ENCODE results near the gene LRMDA. TPM values are rescaled to one million over a fixed set of nuclear protein-coding genes. Genes with fewer than 3 reads are reported as not detected.

The LRMDA gene
- total RNA-seq, 1 experiment from 2014 or later = not detected

DNA sequence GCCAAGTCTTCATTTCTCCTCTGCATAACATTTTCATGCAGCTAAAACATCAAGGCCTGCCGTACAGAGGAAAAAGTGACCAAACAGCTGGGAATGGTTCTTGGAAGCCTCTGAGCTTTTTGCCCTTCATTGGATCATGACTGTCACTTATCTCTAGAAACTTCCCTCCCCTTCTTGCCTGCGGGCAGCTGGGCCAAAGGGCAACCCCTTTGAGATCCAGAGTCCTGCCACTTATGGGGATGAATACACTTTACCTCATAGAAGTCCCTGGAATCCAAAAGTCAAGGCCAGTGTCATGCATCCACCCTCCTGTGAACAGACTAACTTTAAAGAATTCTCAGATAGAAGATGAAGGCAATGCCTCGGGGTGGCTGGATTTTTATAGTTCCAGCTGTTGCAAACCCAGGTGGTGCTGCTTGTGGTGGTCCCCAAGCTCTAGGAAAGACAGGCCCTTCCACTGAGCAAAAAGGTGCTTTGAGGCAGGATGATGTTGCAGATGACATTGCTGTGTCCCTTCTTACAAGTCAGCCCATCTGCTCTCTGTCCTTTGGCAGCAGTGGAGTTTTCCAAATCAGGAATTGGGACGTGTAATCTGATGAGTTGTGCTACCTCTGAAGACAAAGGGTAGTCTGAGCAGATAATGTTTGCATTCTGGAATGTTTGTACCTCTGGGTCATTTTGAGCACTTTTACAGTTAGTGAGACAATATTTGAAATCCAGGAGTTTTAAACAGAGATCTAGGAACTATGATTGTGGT, 64.2 kb downstream of the LRMDA start:
- H3K27me3 ChIP-seq (replicated peaks; ENCODE audit: insufficient read depth, low read depth, low read length, poor library complexity) = peaks cover 18% of the 10 kb centered on the region
- H3K27ac ChIP-seq (ENCODE audit: low read depth, low read length, poor library complexity, severe bottlenecking) = no peak overlapping the region
- ChIA-PET CTCF (no interaction called here), POLR2A (ENCODE audit: low non-redundant PET) (no interaction called here)
- H3K36me3 ChIP-seq (ENCODE audit: insufficient read depth, low read length, poor library complexity, severe bottlenecking) = no peaks in the 10 kb centered on the region
- TF ChIP-seq, protein P1, sequence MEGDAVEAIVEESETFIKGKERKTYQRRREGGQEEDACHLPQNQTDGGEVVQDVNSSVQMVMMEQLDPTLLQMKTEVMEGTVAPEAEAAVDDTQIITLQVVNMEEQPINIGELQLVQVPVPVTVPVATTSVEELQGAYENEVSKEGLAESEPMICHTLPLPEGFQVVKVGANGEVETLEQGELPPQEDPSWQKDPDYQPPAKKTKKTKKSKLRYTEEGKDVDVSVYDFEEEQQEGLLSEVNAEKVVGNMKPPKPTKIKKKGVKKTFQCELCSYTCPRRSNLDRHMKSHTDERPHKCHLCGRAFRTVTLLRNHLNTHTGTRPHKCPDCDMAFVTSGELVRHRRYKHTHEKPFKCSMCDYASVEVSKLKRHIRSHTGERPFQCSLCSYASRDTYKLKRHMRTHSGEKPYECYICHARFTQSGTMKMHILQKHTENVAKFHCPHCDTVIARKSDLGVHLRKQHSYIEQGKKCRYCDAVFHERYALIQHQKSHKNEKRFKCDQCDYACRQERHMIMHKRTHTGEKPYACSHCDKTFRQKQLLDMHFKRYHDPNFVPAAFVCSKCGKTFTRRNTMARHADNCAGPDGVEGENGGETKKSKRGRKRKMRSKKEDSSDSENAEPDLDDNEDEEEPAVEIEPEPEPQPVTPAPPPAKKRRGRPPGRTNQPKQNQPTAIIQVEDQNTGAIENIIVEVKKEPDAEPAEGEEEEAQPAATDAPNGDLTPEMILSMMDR (conservative IDR thresholded peaks at IDR 0.05; ENCODE audit: low read depth, low read length) = no peak
- TF ChIP-seq EZH2 (IDR thresholded peaks at IDR 0.05; ENCODE audit: borderline replicate concordance, low read depth, low read length, poor library complexity, severe bottlenecking) = no peak
- BruUV-seq (replicated peaks) = no TSS peak
- no peaks in the 10 kb centered on the region for H3K9me3 ChIP-seq (ENCODE audit: low read depth, low read length, poor library complexity, severe bottlenecking)
- intact Hi-C loops (cut with micrococcal nuclease; ENCODE audit: unreplicated experiment) = no loop called here
- no peaks in the 10 kb centered on the region for H3K4me1 ChIP-seq (ENCODE audit: insufficient read depth, low read length, poor library complexity, severe bottlenecking)
- no peak for DNase-seq (ENCODE audit: low spot score)
- H3K4me3 ChIP-seq (ENCODE audit: low read depth, low read length, poor library complexity, severe bottlenecking) = no peak overlapping the region

DNA sequence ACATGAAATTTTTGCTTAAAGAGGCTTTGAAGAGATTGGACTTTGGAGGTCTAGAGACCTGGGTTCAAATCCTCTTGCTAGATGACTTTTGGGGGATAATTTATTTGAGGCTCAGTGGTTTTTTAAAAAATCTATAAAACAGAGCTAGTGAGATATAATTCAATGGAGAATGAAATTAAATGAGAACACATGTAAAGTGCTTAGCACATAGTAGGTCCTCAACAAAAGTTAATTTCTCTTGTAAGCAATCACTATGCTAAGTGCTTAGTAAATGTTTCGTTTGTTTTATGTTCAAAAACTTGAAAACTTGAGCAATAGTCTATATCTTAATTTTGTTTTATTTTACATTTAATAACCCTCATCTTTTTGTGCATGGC, 64.8 kb downstream of the LRMDA start:
- no TSS peak for BruUV-seq (replicated peaks)
- CTCF ChIA-PET = no interaction called here
- TF ChIP-seq EZH2 (IDR thresholded peaks at IDR 0.05; ENCODE audit: borderline replicate concordance, low read depth, low read length, poor library complexity, severe bottlenecking) = no peak
- TF ChIP-seq, protein P1 (conservative IDR thresholded peaks at IDR 0.05; ENCODE audit: low read depth, low read length) = no peak
- Histone ChIP-seq H3K9me3 (ENCODE audit: low read depth, low read length, poor library complexity, severe bottlenecking) (no peaks in the 10 kb centered on the region), H3K36me3 (ENCODE audit: insufficient read depth, low read length, poor library complexity, severe bottlenecking) (no peaks in the 10 kb centered on the region), H3K27me3 (replicated peaks; ENCODE audit: insufficient read depth, low read depth, low read length, poor library complexity) (peaks cover 18% of the 10 kb centered on the region), H3K4me3 (ENCODE audit: low read depth, low read length, poor library complexity, severe bottlenecking) (no peak overlapping the region), H3K27ac (ENCODE audit: low read depth, low read length, poor library complexity, severe bottlenecking) (no peak overlapping the region), H3K4me1 (ENCODE audit: insufficient read depth, low read length, poor library complexity, severe bottlenecking) (no peaks in the 10 kb centered on the region)
- no peak for DNase-seq (ENCODE audit: low spot score)
- intact Hi-C loops (cut with micrococcal nuclease; ENCODE audit: unreplicated experiment) = no loop called here
- POLR2A ChIA-PET (ENCODE audit: low non-redundant PET) = no interaction called here

DNA sequence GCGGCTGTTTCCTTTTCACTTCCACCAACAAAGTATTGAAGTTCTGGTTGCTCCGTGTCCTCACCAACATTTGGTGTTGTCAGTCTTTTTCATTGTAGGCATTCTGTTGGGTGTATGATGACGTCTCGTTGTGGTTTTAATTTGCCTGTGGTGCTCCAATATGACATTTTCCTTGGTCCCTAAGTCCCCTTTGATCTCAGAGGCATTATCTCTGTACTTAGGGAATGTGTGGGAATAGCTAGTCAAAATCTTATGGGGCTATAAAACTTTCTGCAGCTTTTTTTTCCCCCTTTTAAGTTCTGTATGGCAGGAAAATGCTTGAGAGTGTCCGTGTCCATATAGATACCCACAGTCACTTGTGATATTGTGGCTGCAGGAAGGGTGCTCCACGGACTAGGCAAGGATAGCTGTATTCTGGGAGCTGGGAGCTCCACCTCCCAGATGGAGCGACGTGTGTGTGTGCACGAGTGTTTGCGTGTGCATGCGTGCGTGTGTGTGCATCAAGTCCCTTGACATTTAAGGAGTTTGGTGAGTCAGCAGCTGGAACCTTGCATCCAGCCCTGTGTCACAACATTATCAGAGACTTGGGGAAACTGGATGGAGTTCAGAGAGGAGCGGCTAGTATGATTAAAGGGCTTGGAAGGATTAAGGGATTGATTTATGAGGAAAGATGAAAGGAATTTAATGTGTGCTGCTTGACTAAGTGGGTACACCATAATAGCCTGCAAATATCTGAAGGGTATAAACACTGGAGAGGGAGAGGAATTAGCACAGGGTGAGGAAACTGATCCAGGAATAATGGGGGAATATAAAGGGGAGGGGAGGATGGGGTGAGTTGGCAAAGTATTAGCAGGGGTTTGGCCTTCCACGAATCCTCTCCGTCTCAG, 66.8 kb downstream of the LRMDA start:
- CTCF ChIA-PET = no interaction called here
- H3K4me1 ChIP-seq (ENCODE audit: insufficient read depth, low read length, poor library complexity, severe bottlenecking) = no peaks in the 10 kb centered on the region
- no peaks in the 10 kb centered on the region for H3K36me3 ChIP-seq (ENCODE audit: insufficient read depth, low read length, poor library complexity, severe bottlenecking)
- no peak for DNase-seq (ENCODE audit: low spot score)
- no peaks in the 10 kb centered on the region for H3K9me3 ChIP-seq (ENCODE audit: low read depth, low read length, poor library complexity, severe bottlenecking)
- POLR2A ChIA-PET (ENCODE audit: low non-redundant PET) = no interaction called here
- no peak overlapping the region for H3K4me3 ChIP-seq (ENCODE audit: low read depth, low read length, poor library complexity, severe bottlenecking)
- TF ChIP-seq, protein P1 (conservative IDR thresholded peaks at IDR 0.05; ENCODE audit: low read depth, low read length) = no peak
- no peak for TF ChIP-seq EZH2 (IDR thresholded peaks at IDR 0.05; ENCODE audit: borderline replicate concordance, low read depth, low read length, poor library complexity, severe bottlenecking)
- peaks cover 9% of the 10 kb centered on the region for H3K27me3 ChIP-seq (replicated peaks; ENCODE audit: insufficient read depth, low read depth, low read length, poor library complexity)
- H3K27ac ChIP-seq (ENCODE audit: low read depth, low read length, poor library complexity, severe bottlenecking) = no peak overlapping the region
- intact Hi-C loops (cut with micrococcal nuclease; ENCODE audit: unreplicated experiment) = no loop called here
- BruUV-seq (replicated peaks) = no TSS peak
